Transverse colon (tissue), 4 donors: ENCODE results near the gene DNAH3. TPM values are rescaled to one million over a fixed set of nuclear protein-coding genes. Genes with fewer than 3 reads are reported as not detected.

Experiments used
- DNase-seq: peaks from one replicate; pipeline ENCODE4 v3.0.0-alpha.2; 2019
- H3K27ac ChIP-seq, 4 donors: fragments of 200-600 bp; sonication (generic); 2 replicates each; pipeline ENCODE4 v1.5.1; 2016 to 2018; ENCODE audit warnings: inconsistent platforms in 4 of 4
- H3K27me3 ChIP-seq: fragments of 200-600 bp; sonication (generic); 2 replicates; pipeline ENCODE4 v1.5.1; 2017; ENCODE audit warnings: inconsistent platforms
- H3K36me3 ChIP-seq, 4 donors: fragments of 200-600 bp; sonication (generic); 2 replicates each; pipeline ENCODE4 v1.5.1; 2017 to 2019; ENCODE audit warnings: inconsistent platforms in 4 of 4
- H3K4me1 ChIP-seq, 4 donors: fragments of 200-600 bp; sonication (generic); 2 replicates each; pipeline ENCODE4 v1.5.1; 2017 to 2020; ENCODE audit warnings: inconsistent platforms in 4 of 4
- H3K4me3 ChIP-seq, 4 donors: fragments of 200-600 bp; sonication (generic); 1 replicate in 1 of 4; 2 replicates in 3 of 4; pipeline versions ENCODE4 v1.5.1 to v1.6.1; 2017 to 2019; ENCODE audit warnings: inconsistent platforms in 4 of 4
- H3K9me3 ChIP-seq, 2 donors: fragments of 200-600 bp; sonication (generic); 2 replicates each; pipeline ENCODE4 v1.5.1; 2017 to 2019; ENCODE audit warnings: inconsistent platforms in 2 of 2
- CTCF ChIP-seq, 5 experiments: fragments of 200-600 bp in 3 of 5; fragments of 450-650 bp in 2 of 5; sonication (generic) in 3 of 5; IDR thresholded peaks; 1 replicate in 2 of 5; 2 replicates in 3 of 5; pipeline ENCODE4 v1.5.1; 2016 to 2017; ENCODE audit warnings: antibody characterized with exemption in 5 of 5, inconsistent platforms in 3 of 5, mild to moderate bottlenecking in 2 of 5, moderate library complexity in 1 of 5
- EP300 ChIP-seq: sonication (generic); formaldehyde crosslinking; IDR thresholded peaks from one replicate; pipeline ENCODE4 v1.6.1; 2017; ENCODE audit warnings: antibody characterized with exemption, low read depth
- POLR2A ChIP-seq: fragments of 450-650 bp; IDR thresholded peaks from one replicate; pipeline ENCODE4 v1.6.1; 2016; ENCODE audit warnings: antibody characterized with exemption, mild to moderate bottlenecking, moderate library complexity
- POLR2AphosphoS5 ChIP-seq, 3 donors: sonication (generic); formaldehyde crosslinking; IDR thresholded peaks; one replicate each; pipeline ENCODE4 v1.6.1; 2016; ENCODE audit warnings: antibody characterized with exemption in 3 of 3
- WGBS, 2 donors: methylation state at CpG; one replicate each; pipeline ENCODE4 v1.1.5; 2018; ENCODE audit warnings: low coverage in 1 of 2; 5-methylcytosine and 5-hydroxymethylcytosine counted together
- in situ Hi-C, 4 donors: fragments of 200-750 bp; cut with MboI; loops; one replicate each; pipeline versions ENCODE4 v1.15.0 to v1.15.1; 2017; ENCODE audit warnings: low sequenced_read_pairs in 3 of 4, low pct_ligation_motif_present in 1 of 4, low pct_unique_long_range_greater_than_20kb in 1 of 4
- intact Hi-C: fragments of 100-400 bp; cut with DNase I; formaldehyde crosslinking; loops from one replicate; pipeline ENCODE4 v1.15.1; 2023; ENCODE audit warnings: low total_unique reads
- total RNA-seq, 4 donors: library from RNA; depleted of rRNA; stranded (reverse); fragments of >200 nt; gene quantifications; one replicate each; pipeline ENCODE4 v1.1.0, GENCODE V29; 2016

The DNAH3 gene
- total RNA-seq, 4 donors from 2014 or later, result 1.1 to 28.7 (median 5.5) TPM

GRCh38 chr16:20897253-20897897, 253.3 kb downstream of the DNAH3 start:
- peaks cover 7 to 32% (median 24%) of the 10 kb centered on the region in 4 donors for H3K4me1 ChIP-seq

GRCh38 chr16:20894388-20894787, 256.3 kb downstream of the DNAH3 start:
- no peaks in the 10 kb centered on the region for H3K9me3 ChIP-seq
- H3K36me3 ChIP-seq, result no peaks in the 10 kb centered on the region
- in situ Hi-C loops, result no loop called here
- no peak for DNase-seq
- no peak overlapping the region for H3K4me3 ChIP-seq
- no peaks in the 10 kb centered on the region for H3K27me3 ChIP-seq
- no peak for TF ChIP-seq EP300
- TF ChIP-seq POLR2AphosphoS5 (IDR thresholded peaks at IDR 0.05), result no peak
- no peak for TF ChIP-seq POLR2A
- no peak for TF ChIP-seq CTCF (IDR thresholded peaks at IDR 0.05)
- H3K4me1 ChIP-seq, result peaks cover 13 to 27% (median 21%) of the 10 kb centered on the region in 4 donors
- WGBS, 2 donors, result 86% methylated on average over 2 of the region's 2 CpGs; no CpG with 5 or more reads in 1 of the 2 donors
- H3K27ac ChIP-seq, result no peak overlapping the region
- intact Hi-C loops, result no loop called here

More at GRCh38 chr16:20897253-20897897, 253.3 kb downstream of the DNAH3 start:
- WGBS, 2 donors, result 84 to 95% methylated on average over 3 to 4 of the region's 4 CpGs
- no peak for DNase-seq
- H3K27ac ChIP-seq, result peak overlapping the region in 1 of 4 donors; percentile 97
- in situ Hi-C loops (no loop called here), intact Hi-C loops (no loop called here)
- no peak overlapping the region for H3K4me3 ChIP-seq
- H3K27me3 ChIP-seq, result no peaks in the 10 kb centered on the region
- no peaks in the 10 kb centered on the region for H3K36me3 ChIP-seq
- TF ChIP-seq EP300, result no peak
- TF ChIP-seq POLR2AphosphoS5 (IDR thresholded peaks at IDR 0.05), result no peak
- TF ChIP-seq POLR2A, result no peak
- TF ChIP-seq CTCF (IDR thresholded peaks at IDR 0.05), result no peak
- no peaks in the 10 kb centered on the region for H3K9me3 ChIP-seq

- TF ChIP-seq EP300, result no peak
- no peak for TF ChIP-seq POLR2A
- no peak for TF ChIP-seq POLR2AphosphoS5 (IDR thresholded peaks at IDR 0.05)
- TF ChIP-seq CTCF (IDR thresholded peaks at IDR 0.05), result no peak
- peaks cover 6 to 45% (median 29%) of the 10 kb centered on the region in 4 donors for H3K4me1 ChIP-seq
- in situ Hi-C loops, result no loop called here
These were observed 260.9 kb downstream of the DNAH3 start for GRCh38 chr16:20889625-20890275.

GRCh38 chr16:20887207-20887606, 263.4 kb downstream of the DNAH3 start:
- in situ Hi-C loops (no loop called here), intact Hi-C loops (no loop called here)
- TF ChIP-seq CTCF (IDR thresholded peaks at IDR 0.05), result no peak
- TF ChIP-seq POLR2A, result no peak
- no peak for TF ChIP-seq EP300
- no peak for TF ChIP-seq POLR2AphosphoS5 (IDR thresholded peaks at IDR 0.05)
- Histone ChIP-seq H3K4me1 (peaks cover 22 to 70% (median 52%) of the 10 kb centered on the region in 4 donors), H3K27me3 (no peaks in the 10 kb centered on the region), H3K4me3 (no peak overlapping the region), H3K27ac (peak overlapping the region in 2 of 4 donors; percentile 3 to 18), H3K9me3 (no peaks in the 10 kb centered on the region), H3K36me3 (no peaks in the 10 kb centered on the region)
- DNase-seq, result no peak
- WGBS, 2 donors, result 80 to 96% methylated on average over 1 of the region's 1 CpG

More at GRCh38 chr16:20889625-20890275, 260.9 kb downstream of the DNAH3 start:
- peak overlapping the region in 3 of 4 donors; percentile 8 to 45 (median 17) for H3K27ac ChIP-seq
- no peak for DNase-seq
- no peaks in the 10 kb centered on the region for H3K27me3 ChIP-seq
- H3K36me3 ChIP-seq, result no peaks in the 10 kb centered on the region
- intact Hi-C loops, result no loop called here
- H3K9me3 ChIP-seq, result no peaks in the 10 kb centered on the region
- H3K4me3 ChIP-seq, result no peak overlapping the region
- 48 to 62% methylated on average over 2 to 4 of the region's 4 CpGs for WGBS, 2 donors
